Spleen (tissue), 11 donors: ENCODE data around the gene RBMS1. TPM values are rescaled to one million over a fixed set of nuclear protein-coding genes. Genes with fewer than 3 reads are reported as not detected.

Experiments
- DNase-seq: peaks from one replicate; pipeline ENCODE4 v3.0.0-alpha.2; 2020
- H3K27ac ChIP-seq, 8 donors: fragments of 200-600 bp; sonication (generic) in 7 of 8; 1 replicate in 4 of 8; 2 replicates in 4 of 8; pipeline versions ENCODE4 v1.5.0 to v1.8.0; 2016 to 2021; ENCODE audit warnings: inconsistent platforms in 4 of 8, mild to moderate bottlenecking in 4 of 8, moderate library complexity in 1 of 8
- H3K27me3 ChIP-seq, 7 donors: fragments of 200-600 bp; sonication (generic) in 6 of 7; replicated peaks in 1 of 7; 1 replicate in 4 of 7; 2 replicates in 3 of 7; pipeline versions ENCODE4 v1.5.0 to v1.8.0; 2016 to 2021; ENCODE audit warnings: inconsistent platforms in 3 of 7, mild to moderate bottlenecking in 1 of 7
- H3K36me3 ChIP-seq, 6 donors: fragments of 200-600 bp; sonication (generic) in 5 of 6; 1 replicate in 4 of 6; 2 replicates in 2 of 6; pipeline versions ENCODE4 v1.5.0 to v1.8.0; 2016 to 2021; ENCODE audit warnings: inconsistent platforms in 2 of 6
- H3K4me1 ChIP-seq, 6 donors: fragments of 200-600 bp; sonication (generic) in 5 of 6; 1 replicate in 3 of 6; 2 replicates in 3 of 6; pipeline versions ENCODE4 v1.5.0 to v1.8.0; 2016 to 2021; ENCODE audit warnings: inconsistent platforms in 3 of 6
- H3K4me3 ChIP-seq, 8 donors: fragments of 200-600 bp; sonication (generic) in 7 of 8; 1 replicate in 4 of 8; 2 replicates in 4 of 8; pipeline versions ENCODE4 v1.5.0 to v1.8.0; 2016 to 2021; ENCODE audit warnings: inconsistent platforms in 4 of 8, mild to moderate bottlenecking in 4 of 8, moderate library complexity in 2 of 8
- H3K9me3 ChIP-seq, 8 donors: fragments of 200-600 bp; sonication (generic) in 7 of 8; 1 replicate in 4 of 8; 2 replicates in 4 of 8; pipeline versions ENCODE4 v1.5.0 to v1.8.0; 2016 to 2021; ENCODE audit warnings: inconsistent platforms in 4 of 8
- POLR2A ChIP-seq, 3 donors: fragments of 450-650 bp; IDR thresholded peaks; one replicate each; pipeline ENCODE4 v1.5.1; 2017; ENCODE audit warnings: antibody characterized with exemption in 3 of 3, mild to moderate bottlenecking in 1 of 3
- POLR2AphosphoS5 ChIP-seq, 3 donors: sonication (generic); formaldehyde crosslinking; IDR thresholded peaks; one replicate each; pipeline ENCODE4 v1.5.1; 2017; ENCODE audit warnings: antibody characterized with exemption in 3 of 3
- WGBS, 5 donors: extraction: QIAGEN DNeasy Blood & Tissue Kit in 3 of 5; methylation state at CpG; one replicate each; pipeline versions ENCODE4 v1.1.5 to v1.1.7; 2013 to 2018; 5-methylcytosine and 5-hydroxymethylcytosine counted together
- intact Hi-C: fragments of 100-400 bp; cut with DNase I; formaldehyde crosslinking; loops from one replicate; pipeline ENCODE4 v1.15.0; 2023; ENCODE audit warnings: low total_unique reads
- polyA plus RNA-seq, 3 donors: library from polyadenylated mRNA; stranded (reverse); fragments of 200-250 nt; gene quantifications; one replicate each; pipeline ENCODE4 v1.2.1, GENCODE V29; 2013
- total RNA-seq, 7 donors: library from RNA; depleted of rRNA in 3 of 7; stranded (reverse); fragments of >200 nt in 3 of 7; fragmentation: NEBNext Ultra II Directional in 4 of 7; extraction: Animal tissue kit (Norgen Biotek cat#: 25700) in 4 of 7; gene quantifications; one replicate each; pipeline versions ENCODE4 v1.1.0 to v1.2.1, GENCODE V29; 2016 to 2021
- TF ChIP-seq, protein P1 (sequence below), 11 experiments: fragments of 200-600 bp in 7 of 11; fragments of 450-650 bp in 4 of 11; sonication (generic) in 4 of 11; IDR thresholded peaks in 8 of 11; conservative IDR thresholded peaks in 3 of 11; 1 replicate in 7 of 11; 2 replicates in 4 of 11; pipeline versions ENCODE4 v1.4.0 to v1.8.0; 2016 to 2021; ENCODE audit warnings: antibody characterized with exemption in 11 of 11, inconsistent platforms in 4 of 11, mild to moderate bottlenecking in 1 of 11
- donor health status: healthy with polysubstance abuse.
- donor health status: DM: no; HTN: no; CAD: no; lungs with moderate emphysema.
- donor health status: DM: no; HTN: no; CAD: no.
- donor health status: Bipolar disorder and iron deficiency.
- donor health status: healthy.
- donor health status: DM: no; HTN: no; CAD: no.
- donor health status: DM: yes; HTN: yes; CAD: no.

RBMS1 gene
- total and polyA plus RNA-seq, 10 donors, result 18.8 to 151 (median 118) TPM

GRCh38 chr2:160353813-160354212 is 139.8 kb downstream of the RBMS1 start:
- peak overlapping the region in 1 of 8 donors; percentile 59 for H3K27ac ChIP-seq
- H3K27me3 ChIP-seq, result no peaks in the 10 kb centered on the region
- no peak for DNase-seq
- H3K36me3 ChIP-seq, result peaks cover 0 to 11% (median 4%) of the 10 kb centered on the region in 6 donors
- WGBS, 5 donors, result 85 to 93% (median 87%) methylated on average over 5 of the region's 5 CpGs
- no peak for TF ChIP-seq POLR2A (IDR thresholded peaks at IDR 0.05)
- TF ChIP-seq, protein P1, sequence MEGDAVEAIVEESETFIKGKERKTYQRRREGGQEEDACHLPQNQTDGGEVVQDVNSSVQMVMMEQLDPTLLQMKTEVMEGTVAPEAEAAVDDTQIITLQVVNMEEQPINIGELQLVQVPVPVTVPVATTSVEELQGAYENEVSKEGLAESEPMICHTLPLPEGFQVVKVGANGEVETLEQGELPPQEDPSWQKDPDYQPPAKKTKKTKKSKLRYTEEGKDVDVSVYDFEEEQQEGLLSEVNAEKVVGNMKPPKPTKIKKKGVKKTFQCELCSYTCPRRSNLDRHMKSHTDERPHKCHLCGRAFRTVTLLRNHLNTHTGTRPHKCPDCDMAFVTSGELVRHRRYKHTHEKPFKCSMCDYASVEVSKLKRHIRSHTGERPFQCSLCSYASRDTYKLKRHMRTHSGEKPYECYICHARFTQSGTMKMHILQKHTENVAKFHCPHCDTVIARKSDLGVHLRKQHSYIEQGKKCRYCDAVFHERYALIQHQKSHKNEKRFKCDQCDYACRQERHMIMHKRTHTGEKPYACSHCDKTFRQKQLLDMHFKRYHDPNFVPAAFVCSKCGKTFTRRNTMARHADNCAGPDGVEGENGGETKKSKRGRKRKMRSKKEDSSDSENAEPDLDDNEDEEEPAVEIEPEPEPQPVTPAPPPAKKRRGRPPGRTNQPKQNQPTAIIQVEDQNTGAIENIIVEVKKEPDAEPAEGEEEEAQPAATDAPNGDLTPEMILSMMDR (IDR thresholded peaks at IDR 0.05 in 8 of 11, conservative IDR thresholded peaks at IDR 0.05 in 3 of 11), result no peak
- no peak for TF ChIP-seq POLR2AphosphoS5 (IDR thresholded peaks at IDR 0.05)
- intact Hi-C loops, result no loop called here
- H3K4me3 ChIP-seq, result no peak overlapping the region
- H3K4me1 ChIP-seq, result peaks cover 7 to 97% (median 48%) of the 10 kb centered on the region in 6 donors
- H3K9me3 ChIP-seq, result peaks cover 0 to 8% (median 0%) of the 10 kb centered on the region in 8 donors

GRCh38 chr2:160353166-160353565 is 140.4 kb downstream of the RBMS1 start:
- Histone ChIP-seq H3K9me3 (peaks cover 0 to 8% (median 0%) of the 10 kb centered on the region in 8 donors), H3K4me3 (no peak overlapping the region), H3K4me1 (peaks cover 7 to 98% (median 51%) of the 10 kb centered on the region in 6 donors), H3K27ac (peak overlapping the region in 2 of 8 donors; percentile 14 to 59), H3K36me3 (peaks cover 0 to 11% (median 4%) of the 10 kb centered on the region in 6 donors), H3K27me3 (no peaks in the 10 kb centered on the region)
- intact Hi-C loops, result no loop called here
- DNase-seq, result no peak
- TF ChIP-seq POLR2A (IDR thresholded peaks at IDR 0.05) (no peak), POLR2AphosphoS5 (IDR thresholded peaks at IDR 0.05) (no peak)
- TF ChIP-seq, protein P1 (IDR thresholded peaks at IDR 0.05 in 8 of 11, conservative IDR thresholded peaks at IDR 0.05 in 3 of 11), result peak in 8 of 11 experiments; percentile 11 to 55 (median 42)
- 55 to 95% (median 72%) methylated on average over 1 of the region's 1 CpG for WGBS, 5 donors

- intact Hi-C loops, result no loop called here
- Histone ChIP-seq H3K4me3 (no peak overlapping the region), H3K36me3 (peaks cover 0 to 11% (median 4%) of the 10 kb centered on the region in 6 donors), H3K27ac (peak overlapping the region in 4 of 8 donors; percentile 41 to 63 (median 56)), H3K9me3 (peaks cover 0 to 8% (median 0%) of the 10 kb centered on the region in 8 donors), H3K27me3 (no peaks in the 10 kb centered on the region), H3K4me1 (peaks cover 10 to 98% (median 54%) of the 10 kb centered on the region in 6 donors)
- WGBS, 5 donors, result 64 to 94% (median 79%) methylated on average over 5 of the region's 5 CpGs
- TF ChIP-seq, protein P1 (IDR thresholded peaks at IDR 0.05 in 8 of 11, conservative IDR thresholded peaks at IDR 0.05 in 3 of 11), result no peak
- TF ChIP-seq POLR2A (IDR thresholded peaks at IDR 0.05) (no peak), POLR2AphosphoS5 (IDR thresholded peaks at IDR 0.05) (no peak)
- DNase-seq, result no peak
These were observed 141.1 kb downstream of the RBMS1 start for GRCh38 chr2:160352500-160352899.

DNA sequence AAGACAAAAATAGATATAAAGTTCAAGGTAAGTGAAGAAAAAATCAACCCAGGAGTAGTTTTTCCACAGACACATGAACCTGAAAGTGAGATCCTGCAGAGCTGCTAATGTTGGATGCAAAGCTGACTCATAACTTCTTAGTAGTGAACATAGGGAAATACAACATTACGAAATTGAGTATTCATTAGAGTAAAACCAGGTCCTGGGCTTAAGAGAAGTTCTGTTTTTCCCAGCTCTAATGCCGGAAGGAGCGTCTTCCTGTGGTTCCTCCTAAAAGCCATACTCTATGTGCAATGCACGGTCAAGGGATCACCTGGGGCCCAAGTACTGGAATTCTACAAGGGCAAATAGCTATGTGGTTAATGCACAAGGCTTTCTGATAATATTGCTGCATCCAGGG is 141.7 kb downstream of the RBMS1 start:
- Histone ChIP-seq H3K27me3 (no peaks in the 10 kb centered on the region), H3K27ac (peak overlapping the region in 5 of 8 donors; percentile 2 to 63 (median 54)), H3K4me1 (peaks cover 10 to 98% (median 59%) of the 10 kb centered on the region in 6 donors), H3K4me3 (no peak overlapping the region), H3K9me3 (peaks cover 0 to 6% (median 0%) of the 10 kb centered on the region in 8 donors), H3K36me3 (peaks cover 0 to 11% (median 4%) of the 10 kb centered on the region in 6 donors)
- DNase-seq, result no peak
- TF ChIP-seq POLR2A (IDR thresholded peaks at IDR 0.05), result no peak
- TF ChIP-seq, protein P1 (IDR thresholded peaks at IDR 0.05 in 8 of 11, conservative IDR thresholded peaks at IDR 0.05 in 3 of 11), result no peak
- TF ChIP-seq POLR2AphosphoS5 (IDR thresholded peaks at IDR 0.05), result peak in 1 of 3 donors; percentile 11
- intact Hi-C loops, result no loop called here
- WGBS, 5 donors, result 29 to 62% (median 48%) methylated on average over 4 of the region's 4 CpGs
